HG02571 (cell line): Measurements from ENCODE around the gene FRAS1.
"Not testable (repeated sequence)": the region's sequence is repeated elsewhere in the genome, so short reads cannot be mapped to it uniquely, and the experiment has no call there.

Experiments
- ATAC-seq: cut with Tn5 transposase; IDR thresholded peaks from one replicate; pipeline ENCODE4 v1.9.1; 2021; ENCODE audit warnings: mild to moderate bottlenecking, moderate library complexity; ENCODE audit not compliant: unreplicated experiment

Gene FRAS1

DNA sequence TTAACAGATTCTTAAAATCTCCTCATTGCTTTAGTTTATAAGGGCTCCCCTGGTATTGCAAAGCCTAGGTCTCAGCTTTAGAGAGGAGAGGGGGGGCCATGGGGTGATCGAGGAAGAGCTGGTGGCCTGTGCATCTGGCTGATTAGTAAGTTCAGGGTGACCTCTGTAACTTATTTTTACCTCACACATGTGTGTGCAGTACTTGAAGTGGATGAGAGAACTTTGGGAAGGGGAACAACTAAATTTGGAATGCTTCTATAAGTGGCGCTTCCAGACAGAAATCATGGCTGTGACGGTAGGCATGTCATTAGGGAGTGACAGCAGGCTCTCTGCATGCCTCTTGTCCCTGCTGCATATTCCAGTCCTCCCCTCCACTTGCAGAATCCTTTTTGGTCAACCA is 41.9 kb downstream of the FRAS1 start:
- no peak for ATAC-seq

DNA sequence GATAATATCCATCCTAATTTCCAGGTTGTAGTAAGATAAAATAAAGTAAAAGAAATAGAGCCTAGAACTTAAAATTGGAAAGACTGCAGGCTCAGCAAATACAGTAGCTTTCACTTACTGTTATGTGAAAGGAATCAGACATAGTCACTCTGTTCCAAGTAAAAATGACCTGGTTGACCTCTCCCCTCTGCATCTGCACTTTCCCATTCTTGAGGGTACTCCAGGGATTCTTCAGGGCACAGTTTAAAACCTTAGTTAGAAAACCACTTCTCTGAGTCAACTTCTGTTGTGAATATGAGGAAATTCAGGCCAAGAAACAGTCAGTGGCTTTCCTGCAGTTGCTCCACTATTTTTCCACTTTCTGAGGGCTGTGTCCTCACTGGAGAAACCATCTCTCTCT is 42.9 kb downstream of the FRAS1 start:
- ATAC-seq, result no peak

DNA sequence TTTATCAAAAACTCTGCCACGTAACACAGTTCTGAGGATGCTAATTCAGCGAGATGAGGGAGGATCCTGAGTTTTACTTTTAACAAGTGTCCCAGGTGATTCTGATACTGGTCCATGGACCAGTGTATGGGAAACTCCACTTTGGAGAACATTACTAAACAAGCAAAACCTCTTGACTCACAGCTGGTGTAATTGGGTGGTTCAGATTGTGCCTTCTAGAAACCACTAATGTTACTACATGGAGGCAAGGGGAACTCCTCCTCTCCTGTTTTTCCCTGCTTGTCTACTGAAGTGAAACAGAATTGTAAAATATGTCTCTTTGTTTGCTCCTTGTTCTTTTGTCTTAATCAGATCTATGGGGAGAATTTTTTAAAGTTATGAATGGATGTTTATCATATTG is 62.6 kb downstream of the FRAS1 start:
- no peak for ATAC-seq

DNA sequence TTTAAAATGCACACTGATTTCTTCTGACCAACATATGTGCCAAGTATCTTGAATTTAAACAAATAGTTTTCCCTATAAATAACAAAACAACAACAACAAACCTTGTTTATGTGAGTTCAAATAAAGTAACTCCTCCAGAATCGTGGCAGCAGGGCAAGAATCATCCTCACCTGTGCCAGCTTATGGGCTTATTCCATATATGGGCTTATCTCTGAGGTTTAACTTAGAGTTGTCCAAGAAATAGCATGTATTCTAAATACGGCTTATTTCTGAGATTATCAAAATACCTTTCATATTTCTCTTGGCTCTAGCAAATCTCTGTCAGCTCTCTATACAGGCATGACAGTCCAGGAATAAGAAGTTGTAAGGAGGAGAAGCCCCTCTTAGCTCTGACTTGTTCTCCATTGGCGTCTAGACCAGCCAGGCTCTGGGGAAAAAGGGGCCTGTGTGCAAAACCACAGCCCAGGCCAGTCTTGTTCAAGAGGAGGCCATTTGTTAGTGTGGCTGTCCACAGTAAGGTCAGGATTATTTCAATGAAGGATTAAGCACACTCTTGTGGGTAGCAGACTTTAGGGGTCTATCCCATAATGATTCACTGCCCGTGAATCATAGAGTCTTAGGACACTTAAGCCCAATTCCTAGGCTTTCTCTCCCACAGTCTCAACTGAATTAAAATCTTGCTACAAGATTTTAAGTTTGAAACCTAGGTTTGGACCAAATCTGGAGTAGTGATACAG is 63.2 kb downstream of the FRAS1 start:
- no peak for ATAC-seq

DNA sequence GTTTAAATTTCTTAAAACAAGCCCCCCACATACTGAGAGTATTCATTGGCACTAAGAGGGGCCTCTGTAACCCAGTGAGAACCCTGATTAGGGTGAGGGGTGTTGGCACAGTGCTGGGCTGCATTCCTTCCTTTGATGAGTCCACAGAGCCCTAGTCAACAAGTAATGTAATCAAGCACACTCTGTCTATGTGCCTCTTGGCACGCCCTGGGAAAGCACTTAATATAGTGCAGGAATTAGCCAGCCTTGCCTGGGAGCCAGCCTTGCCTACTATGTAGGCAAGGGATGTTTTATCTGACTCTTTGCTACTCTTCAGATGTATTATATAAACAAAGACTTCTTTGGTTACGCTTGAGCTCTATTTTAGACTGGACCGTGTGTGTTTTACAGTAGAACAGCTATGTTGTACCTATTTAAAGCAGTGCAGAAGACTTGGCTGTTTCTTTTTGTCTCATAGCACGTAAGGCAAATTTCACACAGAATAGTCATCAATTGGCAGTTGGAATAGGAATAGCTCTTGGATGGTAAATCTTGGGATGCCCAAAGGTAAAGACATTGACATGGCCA is 64.3 kb downstream of the FRAS1 start:
- ATAC-seq, result no peak

DNA sequence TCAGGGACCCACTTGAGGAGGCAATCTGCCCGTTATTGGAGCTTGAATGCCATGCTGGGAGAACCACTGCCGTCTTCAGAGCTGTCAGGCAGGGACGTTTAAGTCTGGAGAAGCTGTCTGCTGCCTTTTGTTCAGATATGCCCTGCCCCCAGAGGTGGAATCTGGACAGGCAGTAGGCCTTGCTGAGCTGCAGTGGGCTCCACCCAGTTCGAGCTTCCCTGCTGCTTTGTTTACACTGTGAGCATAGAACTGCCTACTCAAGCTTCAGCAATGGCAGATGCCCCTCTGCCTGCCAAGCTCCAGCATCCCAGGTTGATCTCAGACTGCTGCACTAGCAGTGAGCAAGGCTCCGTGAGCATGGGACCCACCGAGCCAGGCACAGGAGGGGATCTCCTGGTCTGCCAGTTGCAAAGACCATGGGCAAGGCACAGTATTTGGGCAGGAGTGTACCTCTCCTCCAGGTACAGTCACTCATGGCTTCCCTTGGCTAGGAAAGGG is 68.8 kb downstream of the FRAS1 start:
- not testable (repeated sequence) for ATAC-seq

DNA sequence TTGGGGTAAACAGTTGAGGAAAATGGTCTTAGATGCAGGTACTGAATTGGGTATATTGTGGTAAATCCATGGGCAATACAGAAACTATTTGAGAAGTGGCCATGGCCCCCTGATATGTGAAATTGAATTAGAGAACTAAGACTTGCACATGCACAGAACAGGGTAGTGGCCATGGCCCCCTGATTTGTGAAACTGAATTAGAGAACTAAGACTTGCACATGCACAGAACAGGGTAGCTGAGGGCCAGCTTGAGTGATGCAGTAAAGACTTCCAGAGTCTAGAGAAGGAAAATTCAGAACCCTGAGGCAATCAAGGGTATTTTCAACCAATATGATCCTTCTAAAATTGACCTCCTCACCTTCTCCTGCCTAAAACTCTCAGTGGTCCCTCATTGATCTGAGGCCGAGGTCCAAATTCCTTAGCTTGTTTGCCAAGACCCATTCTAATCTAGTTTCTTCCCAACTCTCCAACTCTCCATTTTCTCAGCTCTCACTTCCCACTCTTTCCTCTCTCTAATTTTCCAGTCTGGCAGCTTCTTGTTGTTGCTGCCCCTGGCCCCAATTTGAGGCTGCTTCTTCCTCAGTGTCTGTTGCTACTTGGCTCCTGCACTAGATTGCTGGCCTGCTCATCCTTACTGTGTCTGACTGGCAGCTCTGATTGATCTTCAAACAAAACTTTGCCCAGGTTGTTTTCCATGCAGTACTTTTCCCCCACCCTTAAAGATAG is 72.4 kb downstream of the FRAS1 start:
- no peak for ATAC-seq

DNA sequence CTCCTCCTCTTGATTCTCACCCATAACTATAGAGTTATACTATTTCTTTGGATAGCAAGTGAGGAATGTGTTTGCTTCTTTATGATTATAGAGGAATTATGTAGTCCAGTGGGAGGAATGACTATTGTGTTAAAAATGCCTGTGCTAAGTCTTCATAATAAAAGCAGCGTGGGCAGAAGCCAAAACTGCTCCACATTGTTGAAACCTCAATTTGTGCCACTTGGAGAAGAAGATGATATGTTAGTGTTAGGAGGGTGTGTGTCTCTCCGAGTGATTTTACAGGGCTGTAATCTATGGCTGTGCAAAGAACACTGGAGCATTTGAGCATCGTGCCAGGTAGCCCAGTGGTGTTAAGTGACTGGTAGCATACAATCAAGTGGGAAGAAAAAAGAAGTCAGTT is 74.3 kb downstream of the FRAS1 start:
- no peak for ATAC-seq

DNA sequence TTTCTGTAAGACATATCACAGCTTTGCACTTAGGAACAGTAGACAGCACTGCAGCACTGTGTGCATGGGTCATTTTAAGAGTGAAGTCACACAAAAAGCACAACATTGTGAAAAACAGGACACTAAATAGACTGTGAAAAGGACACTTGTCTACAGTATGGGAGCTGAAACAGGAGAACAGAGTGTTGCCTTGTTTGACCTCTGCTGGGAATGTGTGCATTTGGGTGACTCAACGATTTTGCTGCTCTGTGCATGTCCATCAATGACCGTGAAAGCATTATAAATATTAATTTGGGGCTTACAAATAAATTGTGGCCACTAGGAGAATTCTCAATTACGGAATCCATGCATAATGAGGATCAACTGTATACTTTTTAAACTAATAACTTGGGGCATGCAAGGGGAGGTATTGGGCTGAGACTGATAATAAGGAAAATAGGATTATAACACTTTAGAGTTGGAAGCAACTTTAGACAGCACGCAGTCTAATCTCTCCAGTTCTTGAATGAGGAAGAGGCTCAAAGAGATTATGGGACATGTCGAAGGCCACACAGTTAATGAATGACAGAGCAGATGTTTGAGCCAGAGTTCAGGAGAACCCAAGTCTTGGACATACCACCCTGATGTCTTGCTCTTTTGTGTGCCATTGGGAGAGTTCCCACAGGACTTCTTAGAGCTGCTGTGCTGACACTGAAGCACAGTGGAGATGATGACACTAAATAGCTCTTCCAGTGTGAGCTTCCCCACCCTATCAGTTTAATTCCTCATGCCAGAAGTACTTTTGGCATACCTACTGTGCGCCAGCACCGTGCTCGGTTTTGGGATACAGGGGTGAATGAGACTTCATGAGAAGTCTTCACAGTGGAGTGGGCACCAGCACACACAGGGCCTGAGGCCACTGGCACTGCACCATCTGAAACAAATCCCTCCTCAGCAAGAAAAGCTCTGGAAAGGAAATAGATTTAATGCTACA is 79.3 kb downstream of the FRAS1 start:
- ATAC-seq, result no peak

DNA sequence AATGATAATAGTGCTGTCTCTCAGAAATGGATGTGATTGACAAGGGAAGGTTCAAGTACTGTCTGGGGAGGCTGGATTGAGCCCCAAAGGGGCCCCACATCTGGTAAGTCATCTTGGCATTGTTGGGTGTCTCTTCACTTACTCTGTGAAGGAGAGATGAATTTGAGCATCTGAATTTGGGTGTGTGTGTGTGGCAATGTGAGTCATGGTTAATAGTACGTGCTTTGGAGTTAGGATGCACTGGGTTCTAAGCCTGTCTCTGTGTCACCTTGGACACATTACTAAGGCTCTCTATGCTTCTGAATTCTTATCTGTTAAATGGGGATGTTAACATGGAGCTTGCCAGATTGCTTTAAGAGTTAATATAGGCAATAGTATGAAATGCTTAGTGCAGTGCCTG is 80.4 kb downstream of the FRAS1 start:
- no peak for ATAC-seq

DNA sequence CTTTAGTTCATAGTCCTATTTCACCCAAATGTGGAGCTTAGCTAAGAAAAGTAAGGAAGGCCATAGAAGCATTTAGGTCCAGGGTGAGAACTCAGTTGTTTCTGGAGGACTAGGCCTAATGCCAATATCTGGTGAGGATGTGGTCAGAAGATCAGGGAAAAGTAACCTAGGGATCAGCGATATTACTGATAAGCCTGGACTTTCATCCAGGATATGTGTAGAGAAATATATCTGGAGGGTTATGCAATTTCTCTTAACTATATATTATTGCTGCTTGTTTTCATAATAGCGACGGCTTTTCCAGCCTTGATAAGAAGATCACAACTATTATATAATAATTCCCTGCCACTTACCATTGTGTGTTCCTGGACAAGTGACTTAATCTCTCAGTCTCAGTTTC is 81.1 kb downstream of the FRAS1 start:
- ATAC-seq, result no peak

DNA sequence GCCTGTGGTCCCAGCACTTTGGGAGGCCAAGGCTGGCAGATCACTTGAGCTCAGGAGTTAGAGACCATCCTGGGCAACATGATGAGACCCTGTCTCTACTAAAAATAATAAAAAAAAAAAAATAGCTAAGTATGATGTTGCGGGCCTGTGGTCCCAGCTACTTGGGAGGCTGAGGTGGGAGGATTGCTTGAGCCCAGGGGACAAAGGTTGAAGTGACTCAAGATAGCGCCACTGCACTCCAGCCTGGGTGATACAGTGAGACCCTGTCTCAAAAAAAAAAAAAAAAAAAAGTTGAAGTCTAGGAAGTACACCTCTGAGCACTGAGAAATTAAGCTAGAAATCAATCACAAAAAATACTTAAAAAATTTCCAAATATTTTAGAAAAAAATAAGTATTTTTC is 86.5 kb downstream of the FRAS1 start:
- no peak for ATAC-seq

DNA sequence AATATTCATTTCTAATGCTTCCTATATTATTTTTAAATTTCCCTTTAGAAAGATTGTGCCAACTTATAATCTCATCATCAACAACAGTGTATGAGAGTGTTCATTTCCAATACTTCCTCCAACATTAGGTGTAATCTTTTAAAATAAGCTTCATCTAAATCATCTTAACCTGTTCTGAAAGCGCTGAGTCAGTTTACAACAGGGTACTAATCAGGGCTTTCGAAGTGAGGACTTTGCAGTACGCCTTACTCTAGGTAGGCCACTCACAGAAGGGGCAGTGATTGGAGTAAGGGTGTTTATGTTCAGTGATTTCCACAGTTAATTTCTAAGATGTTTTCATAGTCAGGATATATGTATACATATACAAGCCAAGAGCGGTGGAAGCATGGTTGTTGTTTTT is 87.9 kb downstream of the FRAS1 start:
- ATAC-seq, result no peak

DNA sequence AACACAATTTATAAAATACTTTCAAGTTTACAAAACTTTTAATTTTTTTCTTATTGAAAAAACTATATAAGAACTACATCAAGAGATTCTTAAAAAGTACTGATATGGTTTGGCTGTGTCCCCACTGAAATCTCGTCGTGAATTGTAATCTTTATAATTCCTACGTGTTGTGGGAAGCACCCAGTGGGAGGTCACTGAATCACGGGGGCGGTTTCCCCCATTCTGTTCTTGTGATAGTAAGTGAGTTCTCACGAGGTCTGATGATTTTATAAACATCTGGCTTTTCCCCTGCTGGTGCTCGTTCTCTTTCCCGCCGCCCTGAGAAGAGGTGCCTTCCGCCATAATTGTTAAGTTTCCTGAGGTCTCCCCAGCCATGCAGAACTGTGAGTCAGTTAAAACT is 88.5 kb downstream of the FRAS1 start:
- ATAC-seq, result no peak

DNA sequence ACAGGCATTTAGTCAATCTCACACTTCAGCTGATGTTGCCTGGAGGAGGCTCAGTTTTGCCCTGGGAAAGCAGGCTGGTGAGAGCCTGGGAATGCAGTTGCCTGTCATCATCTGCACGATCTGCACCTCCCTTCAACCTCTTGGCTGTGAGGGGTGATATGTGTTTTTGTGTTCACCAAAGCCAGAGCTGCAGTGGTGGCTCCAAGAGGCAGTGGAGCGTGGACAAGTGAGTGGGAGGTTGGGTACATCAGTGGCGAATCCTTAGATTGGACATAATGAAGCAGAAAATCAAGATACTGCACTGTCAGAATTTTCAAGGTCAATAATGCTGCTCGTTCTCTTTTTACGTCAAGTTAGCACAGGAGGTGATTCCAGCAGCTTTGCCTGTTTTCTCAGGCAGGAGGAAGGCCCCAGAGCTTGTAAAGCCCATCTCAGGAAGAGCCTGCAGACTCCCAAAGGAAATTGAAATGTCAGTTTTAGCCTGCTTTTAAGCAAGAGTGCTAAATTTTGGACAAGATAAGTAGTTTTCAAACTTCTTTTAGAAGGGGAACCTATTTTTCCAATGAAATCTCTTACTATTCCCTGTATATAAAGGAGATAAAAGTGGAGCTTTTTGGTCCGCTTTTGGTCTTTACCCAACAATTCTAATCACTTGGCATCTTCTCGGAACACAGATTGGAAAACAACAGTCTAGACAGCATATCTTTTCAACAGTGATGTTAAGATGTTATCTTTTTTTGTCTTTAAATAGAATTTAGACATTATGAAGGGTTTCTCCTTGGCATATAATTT is 92.8 kb downstream of the FRAS1 start:
- ATAC-seq, result no peak

DNA sequence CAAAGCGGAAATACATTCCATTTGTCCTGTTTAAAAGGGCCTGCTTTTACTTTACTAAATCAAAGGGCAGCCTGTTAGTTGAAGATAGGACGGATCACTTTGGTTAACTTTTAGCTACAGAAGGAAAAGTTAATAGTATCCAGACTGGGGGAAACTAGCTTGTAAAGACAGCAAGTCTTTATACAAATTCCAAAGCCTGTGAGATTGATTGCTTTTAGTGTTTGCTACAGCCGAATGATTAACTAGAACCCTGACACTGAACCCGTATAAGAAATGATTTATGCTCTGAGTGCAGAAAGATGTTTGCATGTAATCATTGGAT is 93.4 kb downstream of the FRAS1 start:
- no peak for ATAC-seq

DNA sequence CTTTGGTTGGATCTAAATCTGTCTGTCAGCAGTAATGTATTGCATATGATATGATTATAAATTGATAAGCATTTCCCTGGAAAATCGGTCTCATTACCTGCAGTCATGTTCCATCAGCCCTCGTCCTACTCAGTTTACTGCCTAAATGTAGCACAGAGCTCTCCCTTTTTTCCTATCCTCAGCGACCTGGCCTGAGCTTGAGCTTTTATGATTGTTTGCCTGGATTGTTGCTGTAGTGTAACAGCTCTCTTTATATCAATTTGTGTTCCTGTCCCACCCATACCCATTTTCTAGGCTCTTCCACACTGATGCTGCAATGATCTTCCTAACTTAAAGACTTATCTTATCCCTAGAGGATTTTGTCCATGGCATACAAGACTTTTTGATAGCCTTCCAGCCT is 95.7 kb downstream of the FRAS1 start:
- no peak for ATAC-seq

DNA sequence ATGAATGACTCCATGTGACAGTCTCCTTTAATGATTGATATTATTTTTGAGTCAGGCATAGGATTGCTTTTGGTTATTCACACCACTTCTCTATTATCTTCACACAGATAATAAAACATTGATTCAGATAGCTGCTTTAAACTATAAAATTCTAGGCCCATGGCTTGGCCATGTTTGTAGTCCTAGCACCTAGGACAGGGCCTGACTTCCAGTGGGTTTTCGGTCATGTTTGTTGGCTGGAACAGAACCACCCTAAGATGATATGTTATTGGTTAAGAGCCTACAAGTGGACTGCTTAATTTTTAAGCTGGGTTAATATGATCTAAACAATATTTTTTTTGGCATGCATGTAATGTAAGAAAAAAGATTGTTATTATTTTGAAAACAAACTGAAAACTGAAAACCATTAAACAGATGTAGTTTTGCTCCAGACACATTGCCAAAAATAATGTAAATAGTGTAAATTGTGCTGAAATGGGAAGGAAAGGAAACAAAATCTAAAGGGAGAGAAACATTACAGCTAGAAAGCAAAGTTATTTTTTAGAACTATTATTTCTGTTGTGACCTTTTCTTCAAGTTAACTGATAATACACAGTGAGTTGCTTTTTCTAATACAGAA is 98.0 kb downstream of the FRAS1 start:
- ATAC-seq, result no peak

DNA sequence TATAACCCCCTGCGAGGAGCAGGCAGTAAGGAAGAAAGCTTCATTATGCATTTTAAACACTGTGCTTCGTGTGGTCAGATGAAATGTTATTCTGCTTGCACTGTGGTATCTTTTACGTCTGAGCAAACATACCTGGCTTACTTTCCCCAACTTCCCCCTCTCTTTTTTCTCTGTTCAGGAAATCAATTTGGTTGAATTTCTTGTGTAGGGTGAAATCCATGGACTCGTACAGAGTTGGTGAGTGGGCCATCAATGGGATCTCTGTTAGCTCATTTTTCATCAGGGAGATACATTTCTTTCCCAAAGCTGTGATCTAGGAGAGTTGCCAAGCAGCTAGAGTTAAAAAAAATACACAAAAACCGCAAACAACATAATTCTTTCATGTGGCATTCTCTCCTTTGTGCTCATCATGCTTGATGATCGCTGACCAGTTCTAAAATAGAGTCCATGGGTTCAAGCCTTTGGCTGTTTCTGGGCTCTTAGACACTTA is 98.5 kb downstream of the FRAS1 start:
- no peak for ATAC-seq

DNA sequence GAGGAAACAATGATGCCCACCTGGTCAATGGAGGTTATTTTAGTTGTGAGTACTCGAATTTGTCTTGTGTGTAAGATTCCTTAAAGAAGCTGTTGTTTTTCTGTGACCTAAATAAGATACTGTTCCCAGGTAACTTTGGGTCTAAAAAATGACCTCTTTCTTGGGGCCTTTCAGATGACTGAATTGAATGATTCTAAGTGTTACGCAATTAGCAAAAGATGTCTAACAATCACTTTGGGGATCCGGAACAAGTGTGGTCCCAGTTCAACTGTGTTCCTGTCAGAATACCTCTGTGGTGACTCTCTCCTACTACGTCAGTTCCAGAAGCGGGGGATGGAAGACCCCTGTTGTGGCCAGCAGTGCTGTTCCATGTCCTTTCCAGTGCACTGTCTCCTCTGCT is 99.4 kb downstream of the FRAS1 start:
- ATAC-seq, result no peak
